Psoas muscle (tissue), 8 donors: ENCODE data around the gene PRM1. TPM values are rescaled to one million over a fixed set of nuclear protein-coding genes. Genes with fewer than 3 reads are reported as not detected.

ENCODE experiments used
- ATAC-seq, 4 donors: fragments of 200-7000 bp; cut with Tn5 transposase; one replicate each; pipeline ENCODE4 v1.9.1; 2020; ENCODE audit warnings: moderate library complexity in 3 of 4, mild to moderate bottlenecking in 2 of 4
- DNase-seq, 2 donors: peaks; one replicate each; pipeline ENCODE4 v3.0.0-alpha.2; 2020
- H3K27ac ChIP-seq: fragments of 200-600 bp; one replicate; pipeline ENCODE4 v1.8.0; 2022
- H3K27me3 ChIP-seq, 3 donors: fragments of 200-600 bp in 1 of 3; one replicate each; pipeline versions ENCODE4 v1.6.1 to v1.8.0; 2013 to 2022; ENCODE audit warnings: low read length in 2 of 3, mild to moderate bottlenecking in 2 of 3, moderate library complexity in 1 of 3; ENCODE audit not compliant: insufficient read depth in 3 of 3
- H3K36me3 ChIP-seq, 2 donors: fragments of 200-600 bp in 1 of 2; one replicate each; pipeline versions ENCODE4 v1.6.1 to v1.8.0; 2013 to 2022; ENCODE audit warnings: low read depth in 1 of 2, mild to moderate bottlenecking in 1 of 2, moderate library complexity in 1 of 2; ENCODE audit not compliant: insufficient read depth in 1 of 2
- H3K4me1 ChIP-seq: fragments of 200-600 bp; one replicate; pipeline ENCODE4 v1.8.0; 2022
- H3K4me3 ChIP-seq: fragments of 200-600 bp; one replicate; pipeline ENCODE4 v1.8.0; 2022; ENCODE audit warnings: mild to moderate bottlenecking
- H3K9me3 ChIP-seq: fragments of 200-600 bp; one replicate; pipeline ENCODE4 v1.8.0; 2022
- CTCF ChIP-seq: fragments of 200-600 bp; IDR thresholded peaks from one replicate; pipeline ENCODE4 v1.8.0; 2022; ENCODE audit warnings: antibody characterized with exemption
- WGBS, 3 donors: extraction: QIAGEN DNeasy Blood & Tissue Kit; methylation state at CpG; one replicate each; pipeline versions ENCODE4 v1.1.6 to v1.1.7; 2013; 5-methylcytosine and 5-hydroxymethylcytosine counted together
- intact Hi-C, 2 donors: fragments of 100-400 bp; cut with DNase I; formaldehyde crosslinking; loops; one replicate each; pipeline versions ENCODE4 v1.11.0 to v1.14.2; 2022
- polyA plus RNA-seq, 3 donors: library from polyadenylated mRNA; stranded (reverse); fragments of 200-250 nt; gene quantifications; one replicate each; pipeline ENCODE4 v1.2.3, GENCODE V29; 2013
- total RNA-seq, 4 donors: library from RNA; stranded (reverse); fragmentation: NEBNext Ultra II Directional in 2 of 4; extraction: Animal tissue kit (Norgen Biotek cat#: 25700) in 2 of 4; gene quantifications; one replicate each; pipeline versions ENCODE4 v1.2.1 to v1.2.4, GENCODE V29; 2021 to 2023
- donor health status: healthy with polysubstance abuse.
- donor health status: DM: no; HTN: no; CAD: no; lungs with moderate emphysema.
- donor health status: Bipolar disorder and iron deficiency.
- donor health status: healthy.
- donor health status: DM: yes; HTN: yes; CAD: no.
- donor health status: DM: no; HTN: no; CAD: no.
- donor health status: DM: no; HTN: no; CAD: no.
- donor health status: DM: yes; HTN: yes; CAD: no.

Gene PRM1
- total and polyA plus RNA-seq, 7 donors: not detected

- WGBS, 3 donors: 6 to 11% (median 10%) methylated on average over 89 to 105 of the region's 105 CpGs
- TF ChIP-seq CTCF: no peak
- Histone ChIP-seq H3K36me3 (no peaks in the 10 kb centered on the region), H3K9me3 (no peaks in the 10 kb centered on the region), H3K4me3 (peak overlapping the region; percentile 96), H3K4me1 (peaks cover 16% of the 10 kb centered on the region), H3K27me3 (no peaks in the 10 kb centered on the region), H3K27ac (peak overlapping the region; percentile 95)
- intact Hi-C loops: loop anchor here (5.0 kb wide), 3 partner anchors 102 to 173 kb away; no protein-coding TSS in a partner anchor
- DNase-seq: peak; percentile 37 to 64
- ATAC-seq: no peak
Measured at GRCh38 chr16:11254913-11255736, 26.0 kb downstream of the PRM1 start.

GRCh38 chr16:11253995-11254912 lies 26.9 kb downstream of the PRM1 start:
- Histone ChIP-seq H3K4me3 (peak overlapping the region; percentile 96), H3K4me1 (peaks cover 13% of the 10 kb centered on the region), H3K27me3 (no peaks in the 10 kb centered on the region), H3K9me3 (no peaks in the 10 kb centered on the region), H3K36me3 (no peaks in the 10 kb centered on the region), H3K27ac (no peak overlapping the region)
- TF ChIP-seq CTCF: no peak
- no peak for ATAC-seq
- intact Hi-C loops: no loop called here
- WGBS, 3 donors: 60 to 69% (median 66%) methylated on average over 28 to 29 of the region's 29 CpGs
- DNase-seq: no peak

GRCh38 chr16:11253009-11253994 lies 27.8 kb downstream of the PRM1 start:
- intact Hi-C loops: no loop called here
- Histone ChIP-seq H3K36me3 (no peaks in the 10 kb centered on the region), H3K27me3 (no peaks in the 10 kb centered on the region), H3K4me3 (peak overlapping the region; percentile 96), H3K27ac (no peak overlapping the region), H3K9me3 (no peaks in the 10 kb centered on the region), H3K4me1 (peaks cover 7% of the 10 kb centered on the region)
- 84 to 86% (median 85%) methylated on average over 5 of the region's 5 CpGs for WGBS, 3 donors
- ATAC-seq (no peak), DNase-seq (no peak)
- no peak for TF ChIP-seq CTCF

GRCh38 chr16:11252482-11252931 lies 28.6 kb downstream of the PRM1 start:
- Histone ChIP-seq H3K4me1 (peaks cover 7% of the 10 kb centered on the region), H3K27me3 (no peaks in the 10 kb centered on the region), H3K27ac (no peak overlapping the region), H3K36me3 (no peaks in the 10 kb centered on the region), H3K9me3 (no peaks in the 10 kb centered on the region), H3K4me3 (no peak overlapping the region)
- TF ChIP-seq CTCF: no peak
- ATAC-seq (no peak), DNase-seq (no peak)
- WGBS, 3 donors: 90 to 94% (median 93%) methylated on average over 8 of the region's 8 CpGs
- intact Hi-C loops: no loop called here
